Spleen (tissue), 7 donors: ENCODE measurements around the gene EEF1AKMT1.

Experiments
- CTCF ChIP-seq, 11 experiments: fragments of 200-600 bp in 7 of 11; fragments of 450-650 bp in 4 of 11; sonication (generic) in 4 of 11; IDR thresholded peaks in 8 of 11; conservative IDR thresholded peaks in 3 of 11; 1 replicate in 7 of 11; 2 replicates in 4 of 11; pipeline versions ENCODE4 v1.4.0 to v1.8.0; 2016 to 2021; ENCODE audit warnings: antibody characterized with exemption in 11 of 11, inconsistent platforms in 4 of 11, mild to moderate bottlenecking in 1 of 11
- POLR2A ChIP-seq, 3 donors: fragments of 450-650 bp; IDR thresholded peaks; one replicate each; pipeline ENCODE4 v1.5.1; 2017; ENCODE audit warnings: antibody characterized with exemption in 3 of 3, mild to moderate bottlenecking in 1 of 3
- POLR2AphosphoS5 ChIP-seq, 3 donors: sonication (generic); formaldehyde crosslinking; IDR thresholded peaks; one replicate each; pipeline ENCODE4 v1.5.1; 2017; ENCODE audit warnings: antibody characterized with exemption in 3 of 3
- donor health status: DM: no; HTN: no; CAD: no; lungs with moderate emphysema.
- donor health status: DM: no; HTN: no; CAD: no.
- donor health status: DM: no; HTN: no; CAD: no.

- TF ChIP-seq CTCF (IDR thresholded peaks at IDR 0.05 in 8 of 11, conservative IDR thresholded peaks at IDR 0.05 in 3 of 11): no peak
- TF ChIP-seq POLR2AphosphoS5 (IDR thresholded peaks at IDR 0.05): no peak
- TF ChIP-seq POLR2A (IDR thresholded peaks at IDR 0.05): no peak
These were observed 29.6 kb upstream of the EEF1AKMT1 start for GRCh38 chr13:20803180-20803965.
